ENCODE data around the gene KIAA2012.
A peak's percentile ranks its signal among the peaks of the same experiment; 100 is the strongest.

The KIAA2012 gene

GRCh38 chr2:202031246-202031951, 41.7 kb upstream of the KIAA2012 start:
- TF ChIP-seq OSR1 (CRISPR knock-in tag; IDR thresholded peaks at IDR 0.05) = no peak
- TF ChIP-seq ISL1 (CRISPR knock-in tag; IDR thresholded peaks at IDR 0.05) = 0 out of 2 replicates have a peak, but pooled peaks have one; percentile 9
- TF ChIP-seq TOX (CRISPR knock-in tag; IDR thresholded peaks at IDR 0.05; ENCODE audit: borderline replicate concordance) = no peak
- no peak for TF ChIP-seq PATZ1 (CRISPR knock-in tag; IDR thresholded peaks at IDR 0.05; ENCODE audit: borderline replicate concordance)
- TF ChIP-seq, protein P1, sequence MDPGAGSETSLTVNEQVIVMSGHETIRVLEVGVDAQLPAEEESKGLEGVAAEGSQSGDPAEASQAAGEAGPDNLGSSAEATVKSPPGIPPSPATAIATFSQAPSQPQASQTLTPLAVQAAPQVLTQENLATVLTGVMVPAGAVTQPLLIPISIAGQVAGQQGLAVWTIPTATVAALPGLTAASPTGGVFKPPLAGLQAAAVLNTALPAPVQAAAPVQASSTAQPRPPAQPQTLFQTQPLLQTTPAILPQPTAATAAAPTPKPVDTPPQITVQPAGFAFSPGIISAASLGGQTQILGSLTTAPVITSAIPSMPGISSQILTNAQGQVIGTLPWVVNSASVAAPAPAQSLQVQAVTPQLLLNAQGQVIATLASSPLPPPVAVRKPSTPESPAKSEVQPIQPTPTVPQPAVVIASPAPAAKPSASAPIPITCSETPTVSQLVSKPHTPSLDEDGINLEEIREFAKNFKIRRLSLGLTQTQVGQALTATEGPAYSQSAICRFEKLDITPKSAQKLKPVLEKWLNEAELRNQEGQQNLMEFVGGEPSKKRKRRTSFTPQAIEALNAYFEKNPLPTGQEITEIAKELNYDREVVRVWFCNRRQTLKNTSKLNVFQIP (CRISPR knock-in tag; IDR thresholded peaks at IDR 0.05; ENCODE audit: borderline replicate concordance, low read depth) = no peak
- no peak for ATAC-seq

DNA sequence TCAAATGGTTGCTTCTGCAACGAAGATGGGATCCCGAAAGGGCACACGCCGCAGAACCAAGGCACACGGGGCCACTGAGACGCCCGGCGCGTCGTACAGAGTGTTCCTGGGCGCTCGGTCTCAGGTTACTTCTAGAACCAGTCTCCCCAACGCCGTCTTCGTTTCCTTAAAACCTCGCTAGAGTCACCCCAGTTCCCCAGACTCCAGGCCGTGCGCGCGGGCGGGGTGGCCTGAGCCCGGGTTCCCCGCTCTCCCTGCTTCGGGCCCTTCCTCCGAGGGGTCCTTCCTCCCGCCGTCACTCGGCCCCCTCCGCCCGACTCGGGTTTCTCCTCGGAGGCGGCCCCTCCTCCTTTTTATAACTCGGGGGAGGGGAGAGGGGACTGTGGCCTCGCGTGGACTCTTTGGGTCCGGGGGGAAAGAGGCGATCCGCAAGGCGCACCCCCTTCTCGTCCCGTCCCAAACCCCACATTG, 40.2 kb upstream of the KIAA2012 start:
- peak; percentile 7 for ATAC-seq
- TF ChIP-seq PATZ1 (CRISPR knock-in tag; IDR thresholded peaks at IDR 0.05; ENCODE audit: borderline replicate concordance) (no peak), ZNF70 (CRISPR knock-in tag; IDR thresholded peaks at IDR 0.05) (no peak), ARNTL (CRISPR knock-in tag; IDR thresholded peaks at IDR 0.05; ENCODE audit: borderline replicate concordance, low read depth) (no peak), ZNF565 (CRISPR knock-in tag; conservative IDR thresholded peaks at IDR 0.05; ENCODE audit: low read depth) (no peak), CREB5 (CRISPR knock-in tag; IDR thresholded peaks at IDR 0.05; ENCODE audit: low read depth) (no peak), ZFP3 (CRISPR knock-in tag; IDR thresholded peaks at IDR 0.05) (0 out of 2 replicates have a peak, but pooled peaks have one; percentile 33)

DNA sequence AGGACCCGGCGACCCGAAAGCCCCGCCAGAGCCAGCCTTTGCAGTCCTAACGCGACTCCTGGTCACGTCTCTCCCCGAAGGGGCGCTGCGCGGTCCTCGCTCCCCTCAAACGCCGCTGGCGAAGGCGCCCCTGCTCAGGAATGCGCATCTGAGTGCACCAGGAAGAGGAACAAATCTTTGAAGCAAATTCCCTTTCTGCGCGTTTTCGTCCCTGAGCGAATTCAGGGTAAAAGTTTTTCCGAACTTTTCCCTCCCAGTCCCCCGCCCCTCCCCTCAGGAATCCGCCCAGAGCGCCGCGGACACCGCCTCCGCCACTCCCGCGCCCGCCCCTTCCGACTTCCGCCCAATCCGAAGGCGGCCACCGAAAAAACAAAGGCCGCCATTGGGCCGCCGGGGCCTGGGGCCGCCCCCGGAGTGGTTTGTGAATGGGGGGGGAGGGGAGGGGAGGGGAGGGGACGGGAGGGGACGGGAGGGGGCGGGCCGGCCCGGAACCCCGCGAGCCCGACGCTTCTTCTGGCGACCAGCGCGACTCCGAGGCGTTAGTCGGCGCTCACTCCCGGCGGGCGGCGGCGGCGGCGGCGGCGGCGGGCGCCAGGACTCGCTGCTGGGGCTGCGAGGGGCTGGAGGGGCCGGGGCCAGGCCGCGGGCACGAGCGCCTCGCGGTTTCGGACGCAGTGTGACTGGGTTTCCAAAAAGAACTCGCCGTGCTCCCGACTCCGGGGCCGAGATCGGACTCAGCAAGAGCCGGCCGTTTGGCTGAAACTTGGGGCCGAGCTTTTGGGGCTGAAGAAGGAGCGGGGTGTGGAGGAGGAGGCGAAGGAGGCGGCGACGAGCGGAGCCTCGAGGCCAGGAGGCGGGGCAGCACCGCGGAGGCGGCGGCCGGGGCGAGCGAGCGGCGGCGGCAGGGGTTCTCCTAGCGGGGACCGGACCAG, 39.5 kb upstream of the KIAA2012 start, which contains the start of gene FZD7:
Gene FZD7, plus strand, starts transcription at position 539 of the 932 bp plus-strand sequence. CDS start 793 bp downstream, outside the sequence.
- ATAC-seq = peak; percentile 83
- no peak for TF ChIP-seq TCF4 (CRISPR knock-in tag; IDR thresholded peaks at IDR 0.05; ENCODE audit: borderline replicate concordance)
- peak; percentile 52; the same call in 1 of the 2 replicates for TF ChIP-seq CSDC2 (CRISPR knock-in tag; IDR thresholded peaks at IDR 0.05)

- ATAC-seq = peak; percentile 9
- TF ChIP-seq ZNF8 (CRISPR knock-in tag; IDR thresholded peaks at IDR 0.05) (0 out of 2 replicates have a peak, but pooled peaks have one; percentile 17), PPARA (CRISPR knock-in tag; IDR thresholded peaks at IDR 0.05; ENCODE audit: borderline replicate concordance) (no peak)
Measured at GRCh38 chr2:202034249-202035088, 38.6 kb upstream of the KIAA2012 start.
